Natural killer cell (primary cell): ENCODE data around the gene MICB. TPM values are rescaled to one million over a fixed set of nuclear protein-coding genes. Genes with fewer than 3 reads are reported as not detected.
A peak's percentile ranks its signal among the peaks of the same experiment; 100 is the strongest.
"Not testable (repeated sequence)": the region's sequence is repeated elsewhere in the genome, so short reads cannot be mapped to it uniquely, and the experiment has no call there.

Source experiments
- ATAC-seq, 3 donors: fragments of 150-1000 bp in 2 of 3; fragments of 200-7000 bp in 1 of 3; cut with Tn5 transposase; 1 replicate in 1 of 3; 2 replicates in 2 of 3; pipeline ENCODE4 v1.10.0; 2021; ENCODE audit warnings: mild to moderate bottlenecking in 2 of 3, moderate library complexity in 2 of 3
- DNase-seq, 2 donors: peaks; one replicate each; pipeline versions ENCODE4 v3.0.0 to v3.0.0-alpha.2; 2013 to 2021; ENCODE audit warnings: mixed read lengths in 1 of 2
- H3K27ac ChIP-seq: one replicate; pipeline ENCODE4 v1.5.1; 2013; ENCODE audit warnings: mild to moderate bottlenecking, low read length
- H3K27me3 ChIP-seq: one replicate; pipeline ENCODE4 v1.6.1; 2013; ENCODE audit warnings: low read length; ENCODE audit not compliant: control insufficient read depth, insufficient read depth
- H3K36me3 ChIP-seq: one replicate; pipeline ENCODE4 v1.6.1; 2013; ENCODE audit warnings: low read length; ENCODE audit not compliant: control insufficient read depth, insufficient read depth
- H3K4me1 ChIP-seq: one replicate; pipeline ENCODE4 v1.6.1; 2013; ENCODE audit warnings: low read length; ENCODE audit not compliant: control insufficient read depth, insufficient read depth
- H3K4me3 ChIP-seq: one replicate; pipeline ENCODE4 v1.5.1; 2013; ENCODE audit warnings: low read length
- H3K9me3 ChIP-seq: one replicate; pipeline ENCODE4 v1.6.1; 2013; ENCODE audit warnings: low read length; ENCODE audit not compliant: control insufficient read depth, insufficient read depth
- H3K27ac Mint-ChIP-seq, 2 donors: one replicate each; pipeline ENCODE4 v1.8.0; 2022; ENCODE audit warnings: mild to moderate bottlenecking in 2 of 2, mixed read lengths in 2 of 2, moderate library complexity in 1 of 2
- H3K27me3 Mint-ChIP-seq, 2 donors: one replicate each; pipeline ENCODE4 v1.8.0; 2022; ENCODE audit warnings: low read depth in 2 of 2, mixed read lengths in 2 of 2
- H3K36me3 Mint-ChIP-seq: one replicate; pipeline ENCODE4 v1.8.0; 2022; ENCODE audit warnings: mixed read lengths
- H3K4me1 Mint-ChIP-seq, 2 donors: one replicate each; pipeline ENCODE4 v1.8.0; 2022; ENCODE audit warnings: mixed read lengths in 2 of 2
- H3K4me3 Mint-ChIP-seq: one replicate; pipeline ENCODE4 v1.8.0; 2022; ENCODE audit warnings: mild to moderate bottlenecking, moderate library complexity, mixed read lengths
- H3K9me3 Mint-ChIP-seq, 2 donors: one replicate each; pipeline ENCODE4 v1.8.0; 2022; ENCODE audit warnings: mixed read lengths in 2 of 2
- CTCF ChIP-seq: fragments of 200-600 bp; IDR thresholded peaks from one replicate; pipeline ENCODE4 v1.8.0; 2022; ENCODE audit warnings: antibody characterized with exemption
- WGBS: methylation state at CpG from one replicate; pipeline ENCODE4 v1.1.7; 2013; ENCODE audit warnings: missing lambda C conversion rate; ENCODE audit not compliant: insufficient coverage; 5-methylcytosine and 5-hydroxymethylcytosine counted together
- intact Hi-C: fragments of 100-400 bp; cut with micrococcal nuclease; formaldehyde crosslinking; loops from one replicate; pipeline ENCODE4 v1.14.2; 2022
- total RNA-seq, 4 donors: library from RNA; stranded (reverse); fragments of 120-200 nt in 1 of 4; gene quantifications; one replicate each; pipeline versions ENCODE4 v1.2.3 to v1.2.4, GENCODE V29; 2013 to 2022

The MICB gene
- total RNA-seq, 3 donors from 2014 or later (not counting 1 experiment from before 2014, with no cell fraction given) = 33.5 to 39.0 (median 37.6) TPM

DNA sequence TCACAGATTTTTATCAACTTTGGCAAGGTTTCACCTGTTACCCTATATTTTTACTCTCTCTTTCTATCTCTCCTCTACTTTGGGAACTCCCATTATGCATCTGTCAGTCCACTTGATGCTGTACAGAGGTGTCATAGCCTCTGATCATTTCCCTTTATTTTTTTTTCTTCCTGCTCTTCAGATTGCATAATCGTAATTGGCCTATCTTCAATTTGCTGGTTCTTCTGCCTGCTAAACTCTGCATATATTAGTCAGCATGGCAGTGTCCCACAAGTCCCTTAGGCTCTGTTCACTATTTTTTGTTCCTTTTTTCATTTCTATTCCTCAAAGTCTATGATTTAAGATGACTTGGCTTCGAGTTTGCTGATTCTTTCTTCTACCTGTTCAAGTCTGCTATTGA lies 44.7 kb upstream of the MICB start:
- H3K27ac ChIP-seq = no peak overlapping the region
- 84% methylated on average over 1 of the region's 2 CpGs for WGBS

DNA sequence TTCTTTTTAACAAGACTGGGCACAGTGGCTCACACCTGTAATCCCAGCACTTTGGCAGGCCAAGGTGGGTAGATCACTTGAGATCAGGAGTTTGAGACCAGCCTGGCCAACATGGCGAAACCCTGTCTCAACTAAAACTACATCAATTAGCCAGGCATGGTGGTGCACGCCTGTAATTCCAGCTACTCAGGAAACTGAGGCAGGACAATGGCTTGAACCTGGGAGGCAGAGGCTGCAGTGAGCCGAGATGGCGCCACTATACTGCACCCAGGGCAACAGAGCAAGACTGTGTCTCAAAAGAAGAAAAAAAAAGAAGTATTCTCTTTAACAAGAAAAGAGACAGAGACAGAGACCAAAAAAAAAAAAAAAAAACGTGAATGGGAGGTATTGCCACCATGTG lies 38.1 kb upstream of the MICB start:
- H3K4me3 Mint-ChIP-seq, H3K36me3 ChIP-seq, H3K27me3 Mint-ChIP-seq, H3K27me3 ChIP-seq, H3K9me3 ChIP-seq, ATAC-seq, H3K36me3 Mint-ChIP-seq, H3K27ac Mint-ChIP-seq, H3K9me3 Mint-ChIP-seq, intact Hi-C loops, H3K27ac ChIP-seq, DNase-seq, H3K4me3 ChIP-seq: not testable (repeated sequence)
- H3K4me1 ChIP-seq = peaks cover 22% of the 10 kb centered on the region
- peaks cover 31 to 32% of the 10 kb centered on the region in 2 donors for H3K4me1 Mint-ChIP-seq
- WGBS = 88% methylated on average over 2 of the region's 5 CpGs

More for the DNA sequence above, 44.7 kb upstream of the MICB start:
- peaks cover 10 to 47% of the 10 kb centered on the region in 2 donors for H3K27me3 Mint-ChIP-seq
- Histone ChIP-seq H3K27me3 (peaks cover 13% of the 10 kb centered on the region), H3K9me3 (no peaks in the 10 kb centered on the region), H3K36me3 (no peaks in the 10 kb centered on the region), H3K4me3 (no peak overlapping the region), H3K4me1 (no peaks in the 10 kb centered on the region)
- TF ChIP-seq CTCF = no peak
- DNase-seq = no peak
- H3K27ac Mint-ChIP-seq = no peak overlapping the region
- peaks cover 0 to 4% of the 10 kb centered on the region in 2 donors for H3K9me3 Mint-ChIP-seq
- intact Hi-C loops = no loop called here
- H3K4me3 Mint-ChIP-seq = no peak overlapping the region
- no peaks in the 10 kb centered on the region for H3K4me1 Mint-ChIP-seq
- no peak for ATAC-seq
- peaks cover 7% of the 10 kb centered on the region for H3K36me3 Mint-ChIP-seq

- H3K4me1 ChIP-seq = peaks cover 28% of the 10 kb centered on the region
- no peaks in the 10 kb centered on the region for H3K9me3 Mint-ChIP-seq
- peaks cover 0 to 3% of the 10 kb centered on the region in 2 donors for H3K27me3 Mint-ChIP-seq
- H3K27ac Mint-ChIP-seq = peak overlapping the region; percentile 99 to 100
- no peaks in the 10 kb centered on the region for H3K9me3 ChIP-seq
- H3K27ac ChIP-seq = no peak overlapping the region
- H3K36me3 ChIP-seq = peaks cover 15% of the 10 kb centered on the region
- peak overlapping the region; percentile 2 for H3K4me3 Mint-ChIP-seq
- ATAC-seq (no peak), DNase-seq (peak in 1 of 2 donors; percentile 1)
- peaks cover 37 to 38% of the 10 kb centered on the region in 2 donors for H3K4me1 Mint-ChIP-seq
- 98% methylated on average over 5 of the region's 5 CpGs for WGBS
- H3K36me3 Mint-ChIP-seq = peaks cover 8% of the 10 kb centered on the region
- no peak for TF ChIP-seq CTCF
- intact Hi-C loops = no loop called here
- no peaks in the 10 kb centered on the region for H3K27me3 ChIP-seq
- H3K4me3 ChIP-seq = no peak overlapping the region
Observed at GRCh38 chr6:31460361-31461025, 37.5 kb upstream of the MICB start.

GRCh38 chr6:31462026-31462963 lies 35.6 kb upstream of the MICB start:
- no peaks in the 10 kb centered on the region for H3K9me3 Mint-ChIP-seq
- WGBS = 60% methylated on average over 11 of the region's 11 CpGs
- Histone ChIP-seq H3K27me3 (no peaks in the 10 kb centered on the region), H3K4me1 (peaks cover 46% of the 10 kb centered on the region), H3K4me3 (peak overlapping the region; percentile 87), H3K36me3 (peaks cover 19% of the 10 kb centered on the region), H3K9me3 (no peaks in the 10 kb centered on the region), H3K27ac (peak overlapping the region; percentile 91)
- peak overlapping the region; percentile 99 to 100 for H3K27ac Mint-ChIP-seq
- peaks cover 8% of the 10 kb centered on the region for H3K36me3 Mint-ChIP-seq
- peak in 1 of 2 donors; percentile 54 for DNase-seq
- H3K27me3 Mint-ChIP-seq = peaks cover 0 to 3% of the 10 kb centered on the region in 2 donors
- peaks cover 55 to 56% of the 10 kb centered on the region in 2 donors for H3K4me1 Mint-ChIP-seq
- no peak for ATAC-seq
- no peak for TF ChIP-seq CTCF
- peak overlapping the region; percentile 100 for H3K4me3 Mint-ChIP-seq
- intact Hi-C loops = no loop called here
